Measurements from ENCODE around the gene SMIM20. TPM values are rescaled to one million over a fixed set of nuclear protein-coding genes. Genes with fewer than 3 reads are reported as not detected.

SMIM20 gene
- total and polyA plus RNA-seq, 8 donors = 19.4 to 85.3 (median 43.8) TPM; not detected in 1

- TF ChIP-seq POLR2AphosphoS5 (IDR thresholded peaks at IDR 0.05) (no peak), EP300 (IDR thresholded peaks at IDR 0.05) (no peak), CTCF (IDR thresholded peaks at IDR 0.05) (no peak), POLR2A (IDR thresholded peaks at IDR 0.05) (no peak)
- Histone ChIP-seq H3K4me3 (no peak overlapping the region), H3K27me3 (no peaks in the 10 kb centered on the region), H3K9me3 (no peaks in the 10 kb centered on the region), H3K36me3 (no peaks in the 10 kb centered on the region), H3K4me1 (peaks cover 0 to 18% (median 5%) of the 10 kb centered on the region in 4 donors), H3K27ac (no peak overlapping the region)
- intact Hi-C loops (cut with DNase I; ENCODE audit: low total_unique reads) = no loop called here
- 38 to 60% (median 55%) methylated on average over 9 to 13 of the region's 13 CpGs for WGBS, 5 donors
- DNase-seq = peak in 1 of 2 donors; percentile 69
These were observed 56.2 kb downstream of the SMIM20 start for GRCh38 chr4:25970226-25970675.

GRCh38 chr4:25970691-25971432 lies 56.8 kb downstream of the SMIM20 start:
- Histone ChIP-seq H3K36me3 (no peaks in the 10 kb centered on the region), H3K27me3 (no peaks in the 10 kb centered on the region), H3K27ac (no peak overlapping the region), H3K9me3 (no peaks in the 10 kb centered on the region), H3K4me3 (no peak overlapping the region), H3K4me1 (peaks cover 0 to 18% (median 5%) of the 10 kb centered on the region in 4 donors)
- intact Hi-C loops (cut with DNase I; ENCODE audit: low total_unique reads) = no loop called here
- 61 to 75% (median 71%) methylated on average over 5 to 6 of the region's 6 CpGs for WGBS, 5 donors
- TF ChIP-seq EP300 (IDR thresholded peaks at IDR 0.05) (no peak), POLR2AphosphoS5 (IDR thresholded peaks at IDR 0.05) (no peak), POLR2A (IDR thresholded peaks at IDR 0.05) (no peak), CTCF (IDR thresholded peaks at IDR 0.05) (no peak)
- DNase-seq = no peak

- DNase-seq = no peak
- Histone ChIP-seq H3K27me3 (no peaks in the 10 kb centered on the region), H3K9me3 (no peaks in the 10 kb centered on the region), H3K4me1 (peaks cover 0 to 18% (median 5%) of the 10 kb centered on the region in 4 donors), H3K36me3 (no peaks in the 10 kb centered on the region), H3K27ac (no peak overlapping the region), H3K4me3 (no peak overlapping the region)
- TF ChIP-seq POLR2AphosphoS5 (IDR thresholded peaks at IDR 0.05) (no peak), CTCF (IDR thresholded peaks at IDR 0.05) (no peak), EP300 (IDR thresholded peaks at IDR 0.05) (no peak), POLR2A (IDR thresholded peaks at IDR 0.05) (no peak)
- 90 to 96% (median 95%) methylated on average over 4 of the region's 4 CpGs for WGBS, 5 donors
- intact Hi-C loops (cut with DNase I; ENCODE audit: low total_unique reads) = no loop called here
These were observed 58.3 kb downstream of the SMIM20 start for GRCh38 chr4:25972366-25972765.

- Histone ChIP-seq H3K27ac (no peak overlapping the region), H3K36me3 (no peaks in the 10 kb centered on the region), H3K4me1 (peaks cover 0 to 18% (median 5%) of the 10 kb centered on the region in 4 donors), H3K27me3 (no peaks in the 10 kb centered on the region), H3K4me3 (no peak overlapping the region), H3K9me3 (no peaks in the 10 kb centered on the region)
- intact Hi-C loops (cut with DNase I; ENCODE audit: low total_unique reads) = no loop called here
- WGBS, 5 donors = 68 to 92% (median 82%) methylated on average over 8 of the region's 8 CpGs
- no peak for TF ChIP-seq CTCF (IDR thresholded peaks at IDR 0.05)
- no peak for TF ChIP-seq POLR2AphosphoS5 (IDR thresholded peaks at IDR 0.05)
- TF ChIP-seq POLR2A (IDR thresholded peaks at IDR 0.05) = no peak
- no peak for TF ChIP-seq EP300 (IDR thresholded peaks at IDR 0.05)
- DNase-seq = no peak
These were observed 59.1 kb downstream of the SMIM20 start for GRCh38 chr4:25972984-25973745.

Data from stomach (tissue), 9 donors.